A375 (cell line): ENCODE results near the gene RSPH9. TPM values are rescaled to one million over a fixed set of nuclear protein-coding genes. Genes with fewer than 3 reads are reported as not detected.

Experiments used
- total RNA-seq: library from RNA; depleted of rRNA; stranded (reverse); fragments of >200 nt; shearing (Covaris generic); gene quantifications from 2 replicates; pipeline ENCODE4 v1.2.3, GENCODE V29; 2014; rRNA removed

RSPH9 gene, protein sequence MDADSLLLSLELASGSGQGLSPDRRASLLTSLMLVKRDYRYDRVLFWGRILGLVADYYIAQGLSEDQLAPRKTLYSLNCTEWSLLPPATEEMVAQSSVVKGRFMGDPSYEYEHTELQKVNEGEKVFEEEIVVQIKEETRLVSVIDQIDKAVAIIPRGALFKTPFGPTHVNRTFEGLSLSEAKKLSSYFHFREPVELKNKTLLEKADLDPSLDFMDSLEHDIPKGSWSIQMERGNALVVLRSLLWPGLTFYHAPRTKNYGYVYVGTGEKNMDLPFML
- total RNA-seq: not detected in 2 replicates

DNA sequence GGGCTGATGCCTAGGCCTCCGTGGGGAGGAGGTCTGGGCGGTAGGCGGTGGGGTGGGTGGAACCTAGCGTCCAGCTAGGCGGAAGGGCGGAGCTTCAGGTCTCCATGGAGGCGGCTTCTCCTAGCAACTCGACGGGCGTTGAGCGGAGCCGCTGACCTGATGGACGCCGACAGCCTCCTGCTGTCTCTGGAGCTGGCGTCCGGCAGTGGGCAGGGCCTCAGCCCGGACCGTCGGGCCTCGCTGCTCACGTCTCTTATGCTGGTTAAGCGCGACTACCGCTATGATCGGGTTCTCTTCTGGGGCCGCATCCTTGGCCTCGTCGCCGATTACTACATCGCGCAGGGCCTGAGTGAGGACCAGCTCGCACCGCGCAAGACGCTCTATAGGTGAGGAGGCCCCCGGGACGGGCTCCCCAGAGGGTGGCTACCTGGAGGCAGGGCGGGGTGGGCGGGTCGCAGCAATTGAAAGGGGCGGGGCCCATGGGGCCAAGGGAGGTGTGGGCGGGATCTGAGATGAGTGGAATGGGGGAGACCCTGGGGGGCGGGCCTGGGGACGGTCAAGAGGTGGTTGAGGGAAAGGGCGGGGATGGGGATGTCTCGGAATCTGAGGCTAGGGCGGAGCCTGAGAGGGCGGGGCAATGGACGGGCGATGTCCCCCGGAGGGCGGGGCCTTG, at the start of gene RSPH9:
RSPH9 (plus strand) TSS at position 97 of the 673 bp plus-strand sequence; CDS start at position 160, 63 bp downstream.

DNA sequence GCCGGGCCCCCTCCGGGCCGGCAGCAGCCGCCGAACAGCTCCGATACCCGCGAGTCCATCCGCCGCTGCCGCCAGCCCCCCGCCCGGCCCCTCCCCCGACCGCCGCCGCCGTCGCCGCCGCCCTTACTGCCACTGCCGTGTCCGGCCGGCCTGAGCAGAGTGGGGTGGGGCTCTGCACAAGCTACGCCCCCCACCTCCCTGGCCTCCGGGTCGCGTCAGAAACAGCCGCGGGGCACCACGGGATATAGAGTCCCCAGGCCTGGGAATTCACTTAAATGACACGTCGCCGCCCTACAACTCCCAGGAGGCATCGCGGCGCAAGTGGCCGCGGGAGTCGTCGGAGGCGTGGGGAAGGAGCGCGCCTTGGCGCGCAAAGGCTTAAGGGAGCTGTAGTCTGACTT, 15.7 kb upstream of the RSPH9 start, which contains the start of gene GTPBP2:
GTPBP2 (minus strand) TSS at position 161 of the 401 bp plus-strand sequence; CDS start at position 59, 102 bp downstream.

GRCh38 chr6:43635387-43636307, 9.2 kb upstream of the RSPH9 start, which contains the start of gene MAD2L1BP:
TSS of gene MAD2L1BP (plus strand) at chr6:43635840. CDS start at chr6:43635876, 36 bp downstream.

GRCh38 chr6:43687437-43688347, 42.9 kb downstream of the RSPH9 start, which contains the start of gene MRPS18A:
TSS of gene MRPS18A (minus strand) at chr6:43687791. CDS start at chr6:43687779, 12 bp downstream.

Other genes with a start within 250 kb of the RSPH9 start
- 7.8 and 17.8 TPM in 2 replicates for gene ABCC10, start 217.5 kb upstream of the RSPH9 start, total RNA-seq
- gene DLK2, start 189.5 kb upstream of the RSPH9 start, total RNA-seq: 4.9 and 7.1 TPM in 2 replicates
- 28.4 and 32.4 TPM in 2 replicates for gene TJAP1, start 167.5 kb upstream of the RSPH9 start, total RNA-seq
- 0.93 and 1.9 TPM in 2 replicates for gene LRRC73, start 134.7 kb upstream of the RSPH9 start, total RNA-seq
- gene YIPF3, start 128.1 kb upstream of the RSPH9 start, total RNA-seq: 79.7 and 83.5 TPM in 2 replicates
- 40.7 and 52.3 TPM in 2 replicates for gene POLR1C, start 127.9 kb upstream of the RSPH9 start, total RNA-seq
- 44.9 and 45.9 TPM in 2 replicates for gene XPO5, start 69.0 kb upstream of the RSPH9 start, total RNA-seq
- gene POLH, start 68.9 kb upstream of the RSPH9 start, total RNA-seq: 7.1 and 8.1 TPM in 2 replicates
- 120 and 134 TPM in 2 replicates for gene GTPBP2, start 15.8 kb upstream of the RSPH9 start, total RNA-seq
- gene MAD2L1BP, start 9.2 kb upstream of the RSPH9 start, total RNA-seq: 19.8 and 21.8 TPM in 2 replicates
- gene MRPS18A, start 42.8 kb downstream of the RSPH9 start, total RNA-seq: 69.4 and 79.6 TPM in 2 replicates
- gene VEGFA, start 125.2 kb downstream of the RSPH9 start, total RNA-seq: 130 and 161 TPM in 2 replicates